Stomach (tissue), 4 donors: ENCODE measurements around the gene ZXDC.

Experiments used
- CTCF ChIP-seq, 7 experiments: fragments of 450-650 bp in 4 of 7; fragments of 200-600 bp in 3 of 7; sonication (generic) in 3 of 7; IDR thresholded peaks; one replicate each; pipeline ENCODE4 v1.5.1; 2016 to 2019; ENCODE audit warnings: antibody characterized with exemption in 7 of 7, control low read depth in 2 of 7, mild to moderate bottlenecking in 1 of 7
- POLR2A ChIP-seq, 4 donors: fragments of 450-650 bp; IDR thresholded peaks; one replicate each; pipeline ENCODE4 v1.6.1; 2016; ENCODE audit warnings: antibody characterized with exemption in 4 of 4, control low read depth in 2 of 4, mild to moderate bottlenecking in 1 of 4, moderate library complexity in 1 of 4
- POLR2AphosphoS5 ChIP-seq, 3 donors: sonication (generic); formaldehyde crosslinking; IDR thresholded peaks; one replicate each; pipeline ENCODE4 v1.6.1; 2016; ENCODE audit warnings: antibody characterized with exemption in 3 of 3

GRCh38 chr3:126498929-126499328 lies 23.2 kb upstream of the ZXDC start:
- no peak for TF ChIP-seq CTCF (IDR thresholded peaks at IDR 0.05)
- no peak for TF ChIP-seq POLR2AphosphoS5 (IDR thresholded peaks at IDR 0.05)
- no peak for TF ChIP-seq POLR2A (IDR thresholded peaks at IDR 0.05)
